ENCODE data around the gene ERC2. TPM values are rescaled to one million over a fixed set of nuclear protein-coding genes. Genes with fewer than 3 reads are reported as not detected.

The ERC2 gene
- total RNA-seq, 1 donor from 2014 or later = 0.99 TPM

GRCh38 chr3:56471771-56472170 is 3.5 kb upstream of the ERC2 start:
- DNase-seq = no peak
- H3K27ac ChIP-seq (replicated peaks) = no peak overlapping the region
- H3K9me3 ChIP-seq (replicated peaks) = no peaks in the 10 kb centered on the region
- H3K4me3 ChIP-seq = no peak overlapping the region
- TF ChIP-seq CTCF (IDR thresholded peaks at IDR 0.05; ENCODE audit: borderline replicate concordance) = no peak
- H3K27me3 ChIP-seq (ENCODE audit: low read depth) = peaks cover 49% of the 10 kb centered on the region
- intact Hi-C loops (cut with micrococcal nuclease) = no loop called here
- H3K4me1 ChIP-seq = peaks cover 11% of the 10 kb centered on the region
- H3K36me3 ChIP-seq = no peaks in the 10 kb centered on the region

- no peak for TF ChIP-seq CTCF (IDR thresholded peaks at IDR 0.05; ENCODE audit: borderline replicate concordance)
- Histone ChIP-seq H3K4me1 (peaks cover 11% of the 10 kb centered on the region), H3K36me3 (no peaks in the 10 kb centered on the region), H3K4me3 (no peak overlapping the region), H3K27me3 (ENCODE audit: low read depth) (peaks cover 70% of the 10 kb centered on the region), H3K9me3 (replicated peaks) (no peaks in the 10 kb centered on the region), H3K27ac (replicated peaks) (no peak overlapping the region)
- intact Hi-C loops (cut with micrococcal nuclease) = no loop called here
- no peak for DNase-seq
Measured at GRCh38 chr3:56469141-56469540, 874 bp upstream of the ERC2 start.

- H3K4me3 ChIP-seq = peak overlapping the region; percentile 70
- DNase-seq = no peak
- TF ChIP-seq CTCF (IDR thresholded peaks at IDR 0.05; ENCODE audit: borderline replicate concordance) = no peak
- peaks cover 69% of the 10 kb centered on the region for H3K27me3 ChIP-seq (ENCODE audit: low read depth)
- no peaks in the 10 kb centered on the region for H3K36me3 ChIP-seq
- H3K27ac ChIP-seq (replicated peaks) = no peak overlapping the region
- peaks cover 11% of the 10 kb centered on the region for H3K4me1 ChIP-seq
- no peaks in the 10 kb centered on the region for H3K9me3 ChIP-seq (replicated peaks)
- intact Hi-C loops (cut with micrococcal nuclease) = no loop called here
Measured at GRCh38 chr3:56467801-56468183, 475 bp downstream of the ERC2 start.

- Histone ChIP-seq H3K27ac (replicated peaks) (no peak overlapping the region), H3K9me3 (replicated peaks) (no peaks in the 10 kb centered on the region), H3K27me3 (ENCODE audit: low read depth) (peaks cover 71% of the 10 kb centered on the region), H3K4me1 (peaks cover 11% of the 10 kb centered on the region), H3K4me3 (peak overlapping the region; percentile 70), H3K36me3 (no peaks in the 10 kb centered on the region)
- peak; percentile 62 for DNase-seq
- TF ChIP-seq CTCF (IDR thresholded peaks at IDR 0.05; ENCODE audit: borderline replicate concordance) = no peak
- intact Hi-C loops (cut with micrococcal nuclease) = no loop called here
Measured at GRCh38 chr3:56467108-56467507, 1.2 kb downstream of the ERC2 start.

- no peaks in the 10 kb centered on the region for H3K9me3 ChIP-seq (replicated peaks)
- no peak overlapping the region for H3K27ac ChIP-seq (replicated peaks)
- H3K27me3 ChIP-seq (ENCODE audit: low read depth) = peaks cover 62% of the 10 kb centered on the region
- intact Hi-C loops (cut with micrococcal nuclease) = no loop called here
- H3K4me3 ChIP-seq = no peak overlapping the region
- no peak for DNase-seq
- H3K36me3 ChIP-seq = no peaks in the 10 kb centered on the region
- no peak for TF ChIP-seq CTCF (IDR thresholded peaks at IDR 0.05; ENCODE audit: borderline replicate concordance)
- no peaks in the 10 kb centered on the region for H3K4me1 ChIP-seq
Measured at GRCh38 chr3:56459719-56460118, 8.5 kb downstream of the ERC2 start.

- no peak for TF ChIP-seq CTCF (IDR thresholded peaks at IDR 0.05; ENCODE audit: borderline replicate concordance)
- H3K27me3 ChIP-seq (ENCODE audit: low read depth) = peaks cover 56% of the 10 kb centered on the region
- intact Hi-C loops (cut with micrococcal nuclease) = no loop called here
- DNase-seq = no peak
- no peak overlapping the region for H3K4me3 ChIP-seq
- no peak overlapping the region for H3K27ac ChIP-seq (replicated peaks)
- H3K36me3 ChIP-seq = no peaks in the 10 kb centered on the region
- H3K4me1 ChIP-seq = no peaks in the 10 kb centered on the region
- no peaks in the 10 kb centered on the region for H3K9me3 ChIP-seq (replicated peaks)
Measured at GRCh38 chr3:56459104-56459496, 9.2 kb downstream of the ERC2 start.
